Ascending aorta (tissue), 2 donors: ENCODE measurements around the gene NAA40. TPM values are rescaled to one million over a fixed set of nuclear protein-coding genes. Genes with fewer than 3 reads are reported as not detected.
A peak's percentile ranks its signal among the peaks of the same experiment; 100 is the strongest.

Source experiments
- DNase-seq, 2 donors: peaks; one replicate each; pipeline ENCODE4 v3.0.0-alpha.2; 2019; ENCODE audit warnings: low spot score in 2 of 2
- H3K27ac ChIP-seq, 2 donors: fragments of 200-600 bp; sonication (generic); one replicate each; pipeline ENCODE4 v1.5.1; 2016 to 2017; ENCODE audit warnings: mild to moderate bottlenecking in 1 of 2
- H3K27me3 ChIP-seq: fragments of 200-600 bp; sonication (generic); one replicate; pipeline ENCODE4 v1.5.1; 2017
- H3K36me3 ChIP-seq, 2 donors: fragments of 200-600 bp; sonication (generic); one replicate each; pipeline ENCODE4 v1.5.1; 2016
- H3K4me1 ChIP-seq, 2 donors: fragments of 200-600 bp; sonication (generic); one replicate each; pipeline ENCODE4 v1.5.1; 2016 to 2017; ENCODE audit warnings: mild to moderate bottlenecking in 1 of 2
- H3K4me3 ChIP-seq, 2 donors: fragments of 200-600 bp; sonication (generic); one replicate each; pipeline ENCODE4 v1.5.1; 2016 to 2017; ENCODE audit warnings: mild to moderate bottlenecking in 1 of 2
- H3K9me3 ChIP-seq, 2 donors: fragments of 200-600 bp; sonication (generic); one replicate each; pipeline ENCODE4 v1.5.1; 2016
- CTCF ChIP-seq, 3 experiments: fragments of 200-600 bp in 2 of 3; fragments of 450-650 bp in 1 of 3; sonication (generic) in 2 of 3; IDR thresholded peaks; one replicate each; pipeline ENCODE4 v1.5.1; 2016 to 2019; ENCODE audit warnings: antibody characterized with exemption in 3 of 3, mild to moderate bottlenecking in 1 of 3, moderate library complexity in 1 of 3
- intact Hi-C: fragments of 100-400 bp; cut with DNase I; formaldehyde crosslinking; loops from one replicate; pipeline ENCODE4 v1.15.1; 2023
- total RNA-seq: library from RNA; depleted of rRNA; stranded (reverse); fragments of >200 nt; gene quantifications from one replicate; pipeline ENCODE4 v1.1.0, GENCODE V29; 2016

The NAA40 gene
- total RNA-seq, 1 donor from 2014 or later: 3.1 TPM

- H3K36me3 ChIP-seq: no peaks in the 10 kb centered on the region
- H3K4me1 ChIP-seq: peaks cover 7 to 15% of the 10 kb centered on the region in 2 donors
- intact Hi-C loops: loop anchor here (10.0 kb wide), 1 partner anchor 256 kb away; the partner anchor contains the start of gene RTN3
- H3K27ac ChIP-seq: no peak overlapping the region
- H3K27me3 ChIP-seq: no peaks in the 10 kb centered on the region
- no peak overlapping the region for H3K4me3 ChIP-seq
- no peaks in the 10 kb centered on the region for H3K9me3 ChIP-seq
- no peak for DNase-seq
- TF ChIP-seq CTCF (IDR thresholded peaks at IDR 0.05): no peak
These were observed 2.0 kb downstream of the NAA40 start for GRCh38 chr11:63940786-63941185.

- Histone ChIP-seq H3K4me3 (no peak overlapping the region), H3K4me1 (peaks cover 7 to 15% of the 10 kb centered on the region in 2 donors), H3K9me3 (no peaks in the 10 kb centered on the region), H3K27me3 (no peaks in the 10 kb centered on the region), H3K36me3 (peaks cover 0 to 8% of the 10 kb centered on the region in 2 donors), H3K27ac (no peak overlapping the region)
- TF ChIP-seq CTCF (IDR thresholded peaks at IDR 0.05): no peak
- intact Hi-C loops: loop anchor here (10.0 kb wide), 1 partner anchor 257 kb away; the partner anchor contains the start of gene RTN3
- DNase-seq: no peak
These were observed 3.1 kb downstream of the NAA40 start for GRCh38 chr11:63941901-63942300.

GRCh38 chr11:63942803-63943202 is 4.0 kb downstream of the NAA40 start:
- TF ChIP-seq CTCF (IDR thresholded peaks at IDR 0.05): no peak
- H3K4me3 ChIP-seq: no peak overlapping the region
- intact Hi-C loops: loop anchor here (10.0 kb wide), 1 partner anchor 258 kb away; the partner anchor contains the start of gene RTN3

GRCh38 chr11:63944987-63945386 is 6.2 kb downstream of the NAA40 start:
- Histone ChIP-seq H3K4me1 (peaks cover 3 to 9% of the 10 kb centered on the region in 2 donors), H3K4me3 (peak overlapping the region in 1 of 2 donors; percentile 33), H3K36me3 (peaks cover 5 to 25% of the 10 kb centered on the region in 2 donors), H3K27ac (peak overlapping the region; percentile 64 to 75), H3K9me3 (no peaks in the 10 kb centered on the region), H3K27me3 (no peaks in the 10 kb centered on the region)
- intact Hi-C loops: loop anchor here (1.0 to 10.0 kb wide), 3 partner anchors 28 to 260 kb away; partner anchors contain the start of genes RCOR2 and RTN3
- peak in 1 of 2 donors; percentile 70 for DNase-seq
- TF ChIP-seq CTCF (IDR thresholded peaks at IDR 0.05): no peak

More at GRCh38 chr11:63942803-63943202, 4.0 kb downstream of the NAA40 start:
- H3K36me3 ChIP-seq: peaks cover under 1 to 14% of the 10 kb centered on the region in 2 donors
- H3K27me3 ChIP-seq: no peaks in the 10 kb centered on the region
- no peak for DNase-seq
- no peak overlapping the region for H3K27ac ChIP-seq
- H3K9me3 ChIP-seq: no peaks in the 10 kb centered on the region
- peaks cover 7 to 15% of the 10 kb centered on the region in 2 donors for H3K4me1 ChIP-seq

- intact Hi-C loops: loop anchor here (1.0 to 10.0 kb wide), 5 partner anchors 28 to 261 kb away; partner anchors contain the start of genes RCOR2, RTN3 and ZFTA
These were observed 6.8 kb downstream of the NAA40 start for GRCh38 chr11:63945477-63946163.

More at GRCh38 chr11:63945477-63946163, 6.8 kb downstream of the NAA40 start:
- Histone ChIP-seq H3K27me3 (no peaks in the 10 kb centered on the region), H3K36me3 (peaks cover 5 to 30% of the 10 kb centered on the region in 2 donors), H3K9me3 (no peaks in the 10 kb centered on the region), H3K4me1 (peaks cover 3 to 9% of the 10 kb centered on the region in 2 donors), H3K4me3 (peak overlapping the region; percentile 27 to 33), H3K27ac (peak overlapping the region; percentile 64 to 75)
- DNase-seq: peak in 1 of 2 donors; percentile 86
- peak; percentile 75 to 84 (median 81) for TF ChIP-seq CTCF (IDR thresholded peaks at IDR 0.05)
